K562 (cell line): Measurements from ENCODE around the gene LRRC51. TPM values are rescaled to one million over a fixed set of nuclear protein-coding genes. Genes with fewer than 3 reads are reported as not detected.

Source experiments
- C11orf30 ChIP-seq: fragments of 450-650 bp; IDR thresholded peaks from 2 replicates; pipeline ENCODE4 v1.6.1; 2016; ENCODE audit warnings: low read depth, mild to moderate bottlenecking
- CBFA2T3 ChIP-seq: fragments of 450-650 bp; IDR thresholded peaks from 2 replicates; pipeline ENCODE4 v1.6.1; 2017
- CXXC5 ChIP-seq: fragments of 250-450 bp; sonication (Bioruptor Pico); IDR thresholded peaks from 2 replicates; pipeline ENCODE4 v1.8.0; 2022; ENCODE audit warnings: inconsistent platforms, mild to moderate bottlenecking, moderate library complexity
- DPF2 ChIP-seq: fragments of 450-650 bp; IDR thresholded peaks from 2 replicates; pipeline ENCODE4 v1.6.1; 2016
- EGR1 ChIP-seq: fragments of 450-650 bp; conservative IDR thresholded peaks from 2 replicates; pipeline ENCODE4 v1.6.1; 2017; ENCODE audit warnings: mild to moderate bottlenecking
- GATA2 ChIP-seq: sonication (generic); formaldehyde crosslinking; IDR thresholded peaks from 2 replicates; pipeline ENCODE4 v1.4.0; 2020; ENCODE audit warnings: mild to moderate bottlenecking, missing genetic modification reagents
- JUND ChIP-seq, 2 experiments: IDR thresholded peaks; 2 replicates in 1 of 2; 3 replicates in 1 of 2; pipeline ENCODE4 v1.6.1; 2011; ENCODE audit warnings: borderline replicate concordance in 2 of 2, low read depth in 2 of 2, low read length in 2 of 2, improper control_type of control experiment in 1 of 2, missing biosample characterization in 1 of 2, missing genetic modification characterization in 1 of 2, missing genetic modification reagents in 1 of 2
- MAFF ChIP-seq: IDR thresholded peaks from 2 replicates; pipeline ENCODE4 v1.6.1; 2012; ENCODE audit warnings: low read length, improper control_type of control experiment
- NFE2 ChIP-seq: IDR thresholded peaks from 2 replicates; pipeline ENCODE4 v1.6.1; 2014; ENCODE audit warnings: antibody characterized with exemption, low read depth
- POLR2AphosphoS5 ChIP-seq: IDR thresholded peaks from 2 replicates; pipeline ENCODE4 v1.6.1; 2011; ENCODE audit warnings: mild to moderate bottlenecking, low read depth, low read length, moderate library complexity; ENCODE audit not compliant: control insufficient read depth, insufficient read depth
- RAD21 ChIP-seq, 2 experiments: fragments of 250-450 bp in 1 of 2; fragments of 450-650 bp in 1 of 2; sonication (Bioruptor Pico) in 1 of 2; formaldehyde crosslinking in 1 of 2; IDR thresholded peaks in 1 of 2; conservative IDR thresholded peaks in 1 of 2; 2 replicates each; pipeline versions ENCODE4 v1.4.0 to v1.8.0; 2020 to 2022; ENCODE audit warnings: mild to moderate bottlenecking in 2 of 2, moderate library complexity in 1 of 2
- SMARCA4 ChIP-seq: fragments of 450-650 bp; IDR thresholded peaks from 2 replicates; pipeline ENCODE4 v1.6.1; 2016
- SPI1 ChIP-seq: IDR thresholded peaks from 2 replicates; pipeline ENCODE4 v1.6.1; 2011; ENCODE audit warnings: low read depth, low read length, control low read depth, borderline replicate concordance
- TCF3 ChIP-seq: sonication (generic); formaldehyde crosslinking; IDR thresholded peaks from 2 replicates; pipeline ENCODE4 v1.4.0; 2020; ENCODE audit warnings: mild to moderate bottlenecking, missing genetic modification reagents
- TEAD1 ChIP-seq, 2 experiments: fragments of 450-650 bp in 1 of 2; sonication (generic) in 1 of 2; formaldehyde crosslinking; IDR thresholded peaks; 2 replicates each; pipeline versions ENCODE4 v1.4.0 to v1.8.0; 2020 to 2022; ENCODE audit warnings: mild to moderate bottlenecking in 2 of 2, missing genetic modification reagents in 1 of 2
- ZBTB7A ChIP-seq: IDR thresholded peaks from 2 replicates; pipeline ENCODE4 v1.6.1; 2011; ENCODE audit warnings: low read depth, mild to moderate bottlenecking, low read length, moderate library complexity, borderline replicate concordance; ENCODE audit not compliant: control insufficient read depth
- ZFX ChIP-seq: sonication (generic); formaldehyde crosslinking; IDR thresholded peaks from 2 replicates; pipeline ENCODE4 v1.8.0; 2022; ENCODE audit warnings: mild to moderate bottlenecking, missing genetic modification reagents, moderate library complexity
- ZNF134 ChIP-seq: fragments of 250-450 bp; sonication (Bioruptor Pico); conservative IDR thresholded peaks from 2 replicates; pipeline ENCODE4 v1.4.0; 2020
- ZNF316 ChIP-seq: fragments of 450-650 bp; IDR thresholded peaks from 2 replicates; pipeline ENCODE4 v1.6.1; 2016
- ZNF431 ChIP-seq: sonication (generic); formaldehyde crosslinking; IDR thresholded peaks from 2 replicates; pipeline ENCODE4 v1.8.0; 2022; ENCODE audit warnings: mild to moderate bottlenecking, missing genetic modification reagents
- ZNF77 ChIP-seq: fragments of 250-450 bp; sonication (Bioruptor Pico); IDR thresholded peaks from 2 replicates; pipeline ENCODE4 v1.5.0; 2020
- polyA plus RNA-seq, 8 experiments: library from polyadenylated mRNA; depleted of rRNA in 4 of 8; stranded (reverse) in 5 of 8; unstranded in 3 of 8; fragments of >200 nt; fragmentation: Nextera tagmentation in 2 of 8; fragmentation: Illumina TruSeq in 1 of 8; extraction: Ambion mirVana in 2 of 8; extraction: Trizol in 1 of 8; gene quantifications; 2 replicates each; pipeline versions ENCODE4 v1.2.1 to v1.2.3, GENCODE V29; 2011 to 2014; ENCODE audit warnings: inconsistent platforms in 1 of 8, missing spikeins in 1 of 8
- total RNA-seq, 7 experiments: library from RNA; depleted of rRNA in 6 of 7; stranded (reverse); fragments of >200 nt in 6 of 7; fragmentation: Illumina TruSeq in 2 of 7; extraction: Trizol in 2 of 7; gene quantifications; 2 replicates each; pipeline versions ENCODE4 v1.2.1 to v1.2.3, GENCODE V29; 2011 to 2021; ENCODE audit warnings: low replicate concordance in 1 of 7
- TF ChIP-seq, protein P1 (sequence below): fragments of 250-450 bp; sonication (Bioruptor Pico); IDR thresholded peaks from 2 replicates; pipeline ENCODE4 v1.5.0; 2020; ENCODE audit warnings: mild to moderate bottlenecking
- TF ChIP-seq, protein P2 (sequence below): sonication (generic); formaldehyde crosslinking; IDR thresholded peaks from 2 replicates; pipeline ENCODE4 v1.9.0; 2022; ENCODE audit warnings: mild to moderate bottlenecking, missing genetic modification reagents
- TF ChIP-seq, protein P3 (sequence below): fragments of 450-650 bp; conservative IDR thresholded peaks from 2 replicates; pipeline ENCODE4 v1.6.1; 2016; ENCODE audit warnings: missing genetic modification characterization, low read depth, mild to moderate bottlenecking, control low read depth, missing compliant biosample characterization

The LRRC51 gene
- total and polyA plus RNA-seq, 9 of the 15 experiments (the other 6 are each of a cell fraction or from before 2014, with no cell fraction given) = 4.7 to 10.6 (median 5.6) TPM

DNA sequence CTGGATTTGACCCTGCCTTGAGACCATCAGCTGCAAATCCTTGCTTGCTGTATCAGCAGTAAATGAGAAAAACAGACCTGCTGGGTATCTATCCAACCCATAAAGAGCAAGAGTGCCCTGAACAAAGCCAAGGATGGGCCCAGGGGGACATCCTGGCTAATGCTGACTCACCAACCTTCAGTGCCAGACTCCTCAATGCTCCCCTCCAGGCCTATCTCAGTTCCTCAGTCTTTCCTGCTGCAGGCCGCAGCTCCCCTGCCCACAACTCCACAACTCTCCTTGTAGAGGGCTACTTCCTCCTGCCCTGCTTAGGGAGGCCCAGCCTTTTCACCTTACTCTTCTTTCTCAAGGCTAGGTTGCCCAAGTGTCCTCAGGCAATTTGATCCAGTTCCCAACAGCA is 19.8 kb downstream of the LRRC51 start (continued):
- TF ChIP-seq, protein P1, sequence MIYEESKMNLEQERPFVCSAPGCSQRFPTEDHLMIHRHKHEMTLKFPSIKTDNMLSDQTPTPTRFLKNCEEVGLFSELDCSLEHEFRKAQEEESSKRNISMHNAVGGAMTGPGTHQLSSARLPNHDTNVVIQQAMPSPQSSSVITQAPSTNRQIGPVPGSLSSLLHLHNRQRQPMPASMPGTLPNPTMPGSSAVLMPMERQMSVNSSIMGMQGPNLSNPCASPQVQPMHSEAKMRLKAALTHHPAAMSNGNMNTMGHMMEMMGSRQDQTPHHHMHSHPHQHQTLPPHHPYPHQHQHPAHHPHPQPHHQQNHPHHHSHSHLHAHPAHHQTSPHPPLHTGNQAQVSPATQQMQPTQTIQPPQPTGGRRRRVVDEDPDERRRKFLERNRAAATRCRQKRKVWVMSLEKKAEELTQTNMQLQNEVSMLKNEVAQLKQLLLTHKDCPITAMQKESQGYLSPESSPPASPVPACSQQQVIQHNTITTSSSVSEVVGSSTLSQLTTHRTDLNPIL (CRISPR knock-in tag) = no peak
- TF ChIP-seq ZNF134 (CRISPR knock-in tag) = peak; percentile 72
- TF ChIP-seq NFE2 = peak; percentile 79
- peak; percentile 100 for TF ChIP-seq ZNF431 (CRISPR knock-in tag)
- peak; percentile 53 for TF ChIP-seq CBFA2T3
- peak; percentile 39; the same call in 1 of the 2 replicates for TF ChIP-seq POLR2AphosphoS5
- TF ChIP-seq GATA2 (CRISPR knock-in tag) = 0 out of 2 replicates have a peak, but pooled peaks have one; percentile 21
- TF ChIP-seq SMARCA4 = 0 out of 2 replicates have a peak, but pooled peaks have one; percentile 24
- TF ChIP-seq, protein P2, sequence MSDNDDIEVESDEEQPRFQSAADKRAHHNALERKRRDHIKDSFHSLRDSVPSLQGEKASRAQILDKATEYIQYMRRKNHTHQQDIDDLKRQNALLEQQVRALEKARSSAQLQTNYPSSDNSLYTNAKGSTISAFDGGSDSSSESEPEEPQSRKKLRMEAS (CRISPR knock-in tag) = no peak; the same call in 1 of the 2 replicates
- peak; percentile 36; the same call in 1 of the 2 replicates for TF ChIP-seq MAFF
- peak; percentile 52; the same call in 1 of the 2 replicates for TF ChIP-seq ZFX (CRISPR knock-in tag)
- TF ChIP-seq ZNF316 = peak; percentile 90
- TF ChIP-seq RAD21 (CRISPR knock-in tag; conservative IDR thresholded peaks at IDR 0.05 in 1 of 2, IDR thresholded peaks at IDR 0.05 in 1 of 2) = 0 out of 4 replicates have a peak, but pooled peaks of 1 of the 2 experiments have one; percentile 7
- TF ChIP-seq C11orf30 = peak; percentile 81
- 0 out of 2 replicates have a peak, but pooled peaks have one; percentile 50 for TF ChIP-seq SPI1
- peak; percentile 54; the same call in 1 of the 2 replicates for TF ChIP-seq DPF2
- TF ChIP-seq TEAD1 (CRISPR knock-in tag; IDR thresholded peaks at IDR 0.05) = 0 out of 4 replicates have a peak, but pooled peaks of 1 of the 2 experiments have one; percentile 26
- no peak for TF ChIP-seq ZNF77 (CRISPR knock-in tag)
- TF ChIP-seq ZBTB7A = peak; percentile 62; the same call in 1 of the 2 replicates
- peak; percentile 51 for TF ChIP-seq TCF3
- TF ChIP-seq CXXC5 (CRISPR knock-in tag) = 0 out of 2 replicates have a peak, but pooled peaks have one; percentile 28
- TF ChIP-seq EGR1 = no peak
- TF ChIP-seq, protein P3, sequence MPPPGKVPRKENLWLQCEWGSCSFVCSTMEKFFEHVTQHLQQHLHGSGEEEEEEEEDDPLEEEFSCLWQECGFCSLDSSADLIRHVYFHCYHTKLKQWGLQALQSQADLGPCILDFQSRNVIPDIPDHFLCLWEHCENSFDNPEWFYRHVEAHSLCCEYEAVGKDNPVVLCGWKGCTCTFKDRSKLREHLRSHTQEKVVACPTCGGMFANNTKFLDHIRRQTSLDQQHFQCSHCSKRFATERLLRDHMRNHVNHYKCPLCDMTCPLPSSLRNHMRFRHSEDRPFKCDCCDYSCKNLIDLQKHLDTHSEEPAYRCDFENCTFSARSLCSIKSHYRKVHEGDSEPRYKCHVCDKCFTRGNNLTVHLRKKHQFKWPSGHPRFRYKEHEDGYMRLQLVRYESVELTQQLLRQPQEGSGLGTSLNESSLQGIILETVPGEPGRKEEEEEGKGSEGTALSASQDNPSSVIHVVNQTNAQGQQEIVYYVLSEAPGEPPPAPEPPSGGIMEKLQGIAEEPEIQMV (tag) = no peak
- 0 out of 2 replicates have a peak, but pooled peaks have one; percentile 15 for TF ChIP-seq JUND (IDR thresholded peaks at IDR 0.05; ENCODE audit: borderline replicate concordance, low read depth, low read length)
- TF ChIP-seq JUND (tag; IDR thresholded peaks at IDR 0.05; ENCODE audit: borderline replicate concordance, low read depth, low read length) = peak; percentile 55; the same call in 1 of the 3 replicates
